Fibroblast of the aortic adventitia (primary cell): Measurements from ENCODE around the gene CCL25. TPM values are rescaled to one million over a fixed set of nuclear protein-coding genes. Genes with fewer than 3 reads are reported as not detected.
A peak's percentile ranks its signal among the peaks of the same experiment; 100 is the strongest.
"Not testable (repeated sequence)": the region's sequence is repeated elsewhere in the genome, so short reads cannot be mapped to it uniquely, and the experiment has no call there.

Experiments
- DNase-seq: peaks from one replicate; pipeline ENCODE4 v3.0.0-alpha.2; 2010; ENCODE audit warnings: low read depth
- H3K4me3 ChIP-seq: 2 replicates; pipeline ENCODE4 v1.5.1; 2011; ENCODE audit warnings: low read depth, mild to moderate bottlenecking, control low read depth, low read length, moderate library complexity
- CTCF ChIP-seq: IDR thresholded peaks from 2 replicates; pipeline ENCODE4 v1.5.1; 2011; ENCODE audit warnings: mild to moderate bottlenecking, low read length, control low read depth, inconsistent platforms; ENCODE audit not compliant: insufficient read depth
- total RNA-seq: library from RNA; depleted of rRNA; stranded (reverse); fragments of >200 nt; gene quantifications from 2 replicates; pipeline ENCODE4 v1.2.3, GENCODE V29; 2012; ENCODE audit warnings: low replicate concordance

The CCL25 gene
- total RNA-seq, 1 donor, result not detected

DNA sequence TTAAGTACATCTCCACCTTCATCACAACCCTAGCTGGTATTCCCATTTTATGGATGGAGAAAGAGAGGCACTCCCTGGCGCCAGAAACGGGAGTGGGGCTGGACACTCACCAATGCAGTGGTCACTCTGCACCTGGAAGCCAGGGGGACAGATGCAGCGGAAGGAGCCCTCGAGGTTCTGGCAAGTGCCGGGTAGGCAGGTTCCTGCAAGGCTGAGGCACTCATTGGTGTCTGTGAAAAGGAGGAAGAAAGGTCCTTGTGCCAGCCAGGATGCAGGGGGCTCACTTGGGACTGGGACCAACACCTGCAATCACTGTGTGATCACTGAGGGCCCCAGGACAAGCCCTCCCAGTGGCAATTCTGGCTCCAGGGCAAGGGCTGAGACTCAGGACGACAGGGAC, 41.8 kb downstream of the CCL25 start:
- H3K4me3 ChIP-seq, result no peak overlapping the region
- TF ChIP-seq CTCF, result no peak
- no peak for DNase-seq

DNA sequence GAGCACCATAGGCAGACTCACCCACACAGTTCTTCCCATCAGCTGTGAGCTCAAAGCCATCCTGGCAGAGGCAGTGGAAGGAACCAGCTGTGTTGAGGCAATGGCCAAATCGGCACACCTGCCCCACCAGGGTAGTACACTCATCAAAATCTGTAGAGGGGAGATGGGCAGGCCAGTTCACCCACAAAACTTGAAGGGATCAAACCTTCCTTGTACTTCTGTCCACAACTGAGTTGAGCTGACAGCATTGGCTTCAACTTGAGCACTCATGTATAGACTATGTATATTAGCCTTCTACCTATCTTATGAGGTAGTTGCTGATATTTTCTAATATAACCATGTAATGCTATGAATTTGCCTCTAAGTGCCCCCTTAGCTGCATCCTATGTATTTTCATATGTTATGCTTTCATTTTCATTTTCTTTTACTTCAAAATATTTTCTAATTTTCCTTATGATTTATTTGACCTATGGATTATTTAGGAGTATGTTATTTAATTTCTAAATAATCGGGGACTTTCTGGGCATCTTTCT, 42.9 kb downstream of the CCL25 start:
- no peak overlapping the region for H3K4me3 ChIP-seq
- TF ChIP-seq CTCF, result no peak
- DNase-seq, result no peak

DNA sequence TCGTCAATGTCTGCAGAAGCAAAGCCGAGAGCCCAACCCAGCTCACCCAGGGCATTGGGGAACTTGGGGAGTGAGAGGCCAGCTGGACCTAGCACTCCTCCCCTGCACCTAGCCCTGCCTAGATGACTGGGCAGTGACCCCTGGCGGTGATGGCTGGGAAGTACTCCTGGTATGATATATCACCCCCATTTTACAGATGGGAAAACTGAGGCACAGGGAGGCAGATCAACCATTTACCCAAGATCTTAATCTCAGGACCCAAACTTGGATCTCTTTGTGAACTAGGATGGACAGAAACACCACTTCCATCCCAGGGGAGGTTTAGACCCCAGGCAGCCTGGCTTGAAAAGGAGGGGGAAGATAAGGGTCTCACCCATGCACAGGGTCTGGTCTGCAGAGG, 43.5 kb downstream of the CCL25 start:
- TF ChIP-seq CTCF, result peak; percentile 4
- DNase-seq, result no peak
- no peak overlapping the region for H3K4me3 ChIP-seq

DNA sequence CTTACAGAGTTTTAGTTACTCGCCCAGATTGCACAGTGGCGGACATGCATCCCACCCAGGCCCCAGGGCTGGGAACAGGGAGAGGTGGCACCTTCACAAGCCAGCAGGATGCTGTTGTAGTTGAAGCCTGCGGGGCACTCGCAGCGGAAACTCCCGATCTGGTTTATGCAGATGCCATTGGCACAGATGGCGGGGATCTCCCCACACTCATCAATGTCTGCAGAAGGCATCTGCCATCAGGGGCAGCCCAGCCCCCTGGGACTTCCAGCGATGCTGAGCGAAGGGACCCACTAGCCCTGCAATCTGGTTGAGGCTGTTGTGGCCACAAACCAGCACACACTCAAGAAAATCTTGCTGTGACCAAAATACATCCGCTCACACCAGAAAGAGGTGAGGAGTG, 44.6 kb downstream of the CCL25 start:
- no peak for TF ChIP-seq CTCF
- DNase-seq, result no peak
- H3K4me3 ChIP-seq, result no peak overlapping the region

GRCh38 chr19:8097681-8098567, 45.4 kb downstream of the CCL25 start:
- DNase-seq, result no peak
- H3K4me3 ChIP-seq, result no peak overlapping the region
- TF ChIP-seq CTCF, result no peak

GRCh38 chr19:8101311-8101710, 48.8 kb downstream of the CCL25 start:
- H3K4me3 ChIP-seq, result no peak overlapping the region
- TF ChIP-seq CTCF, result no peak
- no peak for DNase-seq

- not testable (repeated sequence) for H3K4me3 ChIP-seq, DNase-seq
Measured at GRCh38 chr19:8101910-8102309, 49.4 kb downstream of the CCL25 start.
